Body of pancreas (tissue), 4 donors: ENCODE data around the gene DDX19B. TPM values are rescaled to one million over a fixed set of nuclear protein-coding genes. Genes with fewer than 3 reads are reported as not detected.
"Not testable (repeated sequence)": the region's sequence is repeated elsewhere in the genome, so short reads cannot be mapped to it uniquely, and the experiment has no call there.

Experiments
- ATAC-seq: fragments of 150-250 bp; one replicate; pipeline ENCODE4 v1.9.1; 2016
- DNase-seq, 4 donors: peaks; one replicate each; pipeline ENCODE4 v3.0.0-alpha.2; 2019
- H3K27ac ChIP-seq, 4 donors: fragments of 200-600 bp; sonication (generic); 1 replicate in 3 of 4; 2 replicates in 1 of 4; pipeline versions ENCODE4 v1.5.1 to v1.6.1; 2016 to 2019; ENCODE audit warnings: mild to moderate bottlenecking in 1 of 4, mixed read lengths in 1 of 4, moderate library complexity in 1 of 4
- H3K27me3 ChIP-seq, 2 donors: fragments of 200-600 bp; sonication (generic); one replicate each; pipeline ENCODE4 v1.6.0; 2016; ENCODE audit warnings: mild to moderate bottlenecking in 1 of 2
- H3K36me3 ChIP-seq, 2 donors: fragments of 200-600 bp; sonication (generic); replicated peaks in 1 of 2; 2 replicates each; pipeline ENCODE4 v1.5.1; 2016; ENCODE audit warnings: low read depth in 2 of 2; ENCODE audit not compliant: insufficient read depth in 1 of 2
- H3K4me1 ChIP-seq: fragments of 200-600 bp; sonication (generic); one replicate; pipeline ENCODE4 v1.6.0; 2016
- H3K4me3 ChIP-seq, 2 donors: fragments of 200-600 bp; sonication (generic); 1 replicate in 1 of 2; 2 replicates in 1 of 2; pipeline ENCODE4 v1.5.1; 2016 to 2019
- H3K9me3 ChIP-seq, 3 donors: fragments of 200-600 bp; sonication (generic); 1 replicate in 2 of 3; 2 replicates in 1 of 3; pipeline ENCODE4 v1.5.1; 2016
- POLR2A ChIP-seq, 3 donors: fragments of 450-650 bp; IDR thresholded peaks; one replicate each; pipeline ENCODE4 v1.6.1; 2016; ENCODE audit warnings: antibody characterized with exemption in 3 of 3, mild to moderate bottlenecking in 2 of 3
- WGBS, 2 donors: methylation state at CpG; one replicate each; pipeline ENCODE4 v1.1.5; 2017; 5-methylcytosine and 5-hydroxymethylcytosine counted together
- intact Hi-C: fragments of 100-400 bp; cut with DNase I; formaldehyde crosslinking; loops from one replicate; pipeline ENCODE4 v1.15.1; 2023
- total RNA-seq, 2 donors: library from RNA; depleted of rRNA; stranded (reverse); fragments of >200 nt; gene quantifications; one replicate each; pipeline ENCODE4 v1.1.0, GENCODE V29; 2016
- TF ChIP-seq, protein P1 (sequence below), 7 experiments: fragments of 450-650 bp in 4 of 7; fragments of 200-600 bp in 3 of 7; sonication (generic) in 3 of 7; IDR thresholded peaks; one replicate each; pipeline ENCODE4 v1.5.1; 2016 to 2019; ENCODE audit warnings: antibody characterized with exemption in 7 of 7

The DDX19B gene
- total RNA-seq, 2 donors from 2014 or later: 31.4 to 37.9 TPM

DNA sequence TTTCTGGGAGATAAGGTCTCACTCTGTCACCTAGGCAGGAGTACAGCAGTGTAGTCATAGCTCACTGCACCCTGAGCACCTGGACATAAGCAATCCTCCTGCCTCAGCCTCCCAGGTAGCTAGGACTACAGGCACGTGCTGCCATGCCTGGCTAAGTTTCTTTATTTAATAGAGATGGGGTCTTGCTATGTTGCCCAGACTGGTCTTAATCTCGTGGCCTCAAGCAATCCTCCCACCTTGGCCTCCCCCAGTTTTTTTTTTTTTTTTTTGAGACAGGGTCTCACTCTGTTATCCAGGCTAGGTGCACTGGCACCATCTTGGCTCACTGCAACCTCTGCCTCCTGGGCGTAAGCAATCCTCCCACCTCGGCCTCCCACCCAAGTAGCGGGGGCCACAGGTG is 21.1 kb downstream of the DDX19B start:
- no peak for TF ChIP-seq POLR2A (IDR thresholded peaks at IDR 0.05)
- TF ChIP-seq, protein P1, sequence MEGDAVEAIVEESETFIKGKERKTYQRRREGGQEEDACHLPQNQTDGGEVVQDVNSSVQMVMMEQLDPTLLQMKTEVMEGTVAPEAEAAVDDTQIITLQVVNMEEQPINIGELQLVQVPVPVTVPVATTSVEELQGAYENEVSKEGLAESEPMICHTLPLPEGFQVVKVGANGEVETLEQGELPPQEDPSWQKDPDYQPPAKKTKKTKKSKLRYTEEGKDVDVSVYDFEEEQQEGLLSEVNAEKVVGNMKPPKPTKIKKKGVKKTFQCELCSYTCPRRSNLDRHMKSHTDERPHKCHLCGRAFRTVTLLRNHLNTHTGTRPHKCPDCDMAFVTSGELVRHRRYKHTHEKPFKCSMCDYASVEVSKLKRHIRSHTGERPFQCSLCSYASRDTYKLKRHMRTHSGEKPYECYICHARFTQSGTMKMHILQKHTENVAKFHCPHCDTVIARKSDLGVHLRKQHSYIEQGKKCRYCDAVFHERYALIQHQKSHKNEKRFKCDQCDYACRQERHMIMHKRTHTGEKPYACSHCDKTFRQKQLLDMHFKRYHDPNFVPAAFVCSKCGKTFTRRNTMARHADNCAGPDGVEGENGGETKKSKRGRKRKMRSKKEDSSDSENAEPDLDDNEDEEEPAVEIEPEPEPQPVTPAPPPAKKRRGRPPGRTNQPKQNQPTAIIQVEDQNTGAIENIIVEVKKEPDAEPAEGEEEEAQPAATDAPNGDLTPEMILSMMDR (IDR thresholded peaks at IDR 0.05): no peak
- H3K36me3 ChIP-seq: peaks cover 8 to 26% of the 10 kb centered on the region in 2 donors

DNA sequence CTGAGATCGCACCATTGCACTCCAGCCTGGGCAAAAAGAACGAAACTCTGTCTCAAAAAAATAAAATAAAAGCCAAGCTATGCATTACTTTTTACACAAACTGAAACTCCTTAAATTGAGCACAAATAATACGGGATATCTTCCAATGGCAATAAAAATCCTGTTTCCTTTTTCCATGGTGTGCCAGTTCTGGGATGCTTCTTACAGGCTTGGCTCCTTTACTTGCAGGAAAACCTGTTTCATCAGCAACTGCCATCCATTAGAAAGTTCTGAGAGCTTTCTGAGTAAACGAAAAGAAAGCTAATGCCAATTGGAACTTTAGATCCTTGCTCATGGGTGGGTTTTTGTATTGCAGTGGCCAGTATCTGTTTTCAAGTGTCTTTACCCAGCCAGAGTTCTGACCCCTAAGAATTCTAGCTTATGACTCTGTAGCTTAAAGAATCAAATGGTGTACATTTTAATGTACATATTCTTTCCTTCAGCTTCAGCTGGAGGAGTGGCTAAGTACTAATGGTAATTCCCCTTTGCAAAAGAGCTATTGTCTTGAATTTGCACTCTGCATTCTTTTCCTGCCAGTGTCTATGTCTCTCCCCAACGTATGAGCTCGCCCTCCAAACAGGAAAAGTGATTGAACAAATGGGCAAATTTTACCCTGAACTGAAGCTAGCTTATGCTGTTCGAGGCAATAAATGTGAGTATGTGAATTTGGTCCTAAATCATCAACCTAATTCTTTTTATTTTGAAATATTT is 26.2 kb downstream of the DDX19B start:
- no peak for ATAC-seq
- intact Hi-C loops: no loop called here
- Histone ChIP-seq H3K36me3 (peaks cover 4 to 17% of the 10 kb centered on the region in 2 donors), H3K27ac (no peak overlapping the region), H3K4me3 (no peak overlapping the region), H3K4me1 (no peaks in the 10 kb centered on the region), H3K27me3 (no peaks in the 10 kb centered on the region), H3K9me3 (no peaks in the 10 kb centered on the region)
- DNase-seq: no peak
- 89 to 90% methylated on average over 7 of the region's 7 CpGs for WGBS, 2 donors
- TF ChIP-seq, protein P1 (IDR thresholded peaks at IDR 0.05): no peak
- TF ChIP-seq POLR2A (IDR thresholded peaks at IDR 0.05): no peak

More for the DNA sequence above, 21.1 kb downstream of the DDX19B start:
- DNase-seq (no peak), ATAC-seq (no peak)
- no peaks in the 10 kb centered on the region for H3K4me1 ChIP-seq
- 96 to 98% methylated on average over 5 of the region's 5 CpGs for WGBS, 2 donors
- intact Hi-C loops: no loop called here
- no peaks in the 10 kb centered on the region for H3K27me3 ChIP-seq
- no peak overlapping the region for H3K4me3 ChIP-seq
- H3K27ac ChIP-seq: no peak overlapping the region
- H3K9me3 ChIP-seq: no peaks in the 10 kb centered on the region

DNA sequence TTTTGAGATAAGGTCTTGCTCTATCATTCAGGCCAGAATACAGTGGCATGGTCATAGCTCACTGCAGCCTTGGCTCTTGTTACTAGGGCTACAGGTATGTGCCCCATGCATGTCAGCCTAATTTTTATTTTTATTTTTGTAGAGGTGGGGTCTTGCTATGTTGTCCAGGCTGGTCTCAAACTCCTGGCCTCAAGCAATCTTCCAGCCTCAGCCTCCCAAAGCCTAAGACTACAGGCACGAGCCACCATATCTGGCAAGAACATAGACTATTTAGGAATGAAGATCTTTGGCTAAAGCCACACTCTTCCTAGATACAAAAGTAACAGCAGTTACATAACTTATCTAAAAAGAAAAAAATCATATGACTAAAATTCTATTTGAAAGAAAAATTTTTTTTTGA is 32.1 kb downstream of the DDX19B start:
- intact Hi-C loops: no loop called here
- 91 to 93% methylated on average over 1 of the region's 1 CpG for WGBS, 2 donors
- Histone ChIP-seq H3K27me3 (no peaks in the 10 kb centered on the region), H3K9me3 (no peaks in the 10 kb centered on the region), H3K4me1 (no peaks in the 10 kb centered on the region), H3K4me3 (no peak overlapping the region), H3K36me3 (peaks cover 4 to 32% of the 10 kb centered on the region in 2 donors), H3K27ac (no peak overlapping the region)
- ATAC-seq: no peak
- TF ChIP-seq POLR2A (IDR thresholded peaks at IDR 0.05): no peak
- TF ChIP-seq, protein P1 (IDR thresholded peaks at IDR 0.05): no peak
- no peak for DNase-seq

DNA sequence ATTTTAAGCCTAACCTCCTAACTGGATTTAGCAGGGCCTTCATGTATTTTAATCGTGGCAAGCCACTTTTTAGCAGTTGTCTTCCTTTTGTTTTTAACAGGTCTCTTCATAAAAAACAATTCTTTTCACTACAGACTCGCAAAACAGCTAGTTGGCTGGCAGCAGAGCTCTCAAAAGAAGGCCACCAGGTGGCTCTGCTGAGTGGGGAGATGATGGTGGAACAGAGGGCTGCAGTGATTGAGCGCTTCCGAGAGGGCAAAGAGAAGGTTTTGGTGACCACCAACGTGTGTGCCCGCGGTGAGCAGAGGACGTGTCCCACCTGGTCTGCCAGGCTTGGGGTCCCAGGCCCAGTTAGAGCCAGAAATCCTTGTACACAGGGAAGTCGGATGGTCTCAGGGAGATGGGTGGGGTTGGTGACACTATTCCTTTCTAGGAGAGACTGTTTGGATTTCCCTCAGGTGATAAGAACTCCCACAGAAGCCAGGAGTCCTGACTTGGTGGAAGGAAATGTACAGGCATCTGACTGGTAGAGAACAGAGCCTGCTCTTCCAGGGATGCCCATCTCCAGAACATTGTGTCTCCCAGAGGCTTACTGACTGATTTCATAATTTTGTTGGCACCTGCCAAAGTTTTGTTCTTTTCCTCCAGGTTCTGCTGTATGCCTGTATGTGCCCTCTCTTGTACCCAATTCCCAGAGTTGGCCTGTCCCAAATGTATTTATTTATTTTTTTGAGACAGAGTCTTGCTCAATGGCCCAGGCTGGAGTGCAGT is 32.8 kb downstream of the DDX19B start:
- Histone ChIP-seq H3K27me3 (no peaks in the 10 kb centered on the region), H3K4me1 (no peaks in the 10 kb centered on the region), H3K27ac (no peak overlapping the region), H3K9me3 (no peaks in the 10 kb centered on the region), H3K36me3 (peaks cover 2 to 30% of the 10 kb centered on the region in 2 donors), H3K4me3 (no peak overlapping the region)
- DNase-seq (no peak), ATAC-seq (no peak)
- TF ChIP-seq, protein P1 (IDR thresholded peaks at IDR 0.05): peak in 5 of 7 experiments; percentile 22 to 43 (median 35)
- TF ChIP-seq POLR2A (IDR thresholded peaks at IDR 0.05): no peak
- intact Hi-C loops: no loop called here
- 61 to 69% methylated on average over 9 of the region's 9 CpGs for WGBS, 2 donors

DNA sequence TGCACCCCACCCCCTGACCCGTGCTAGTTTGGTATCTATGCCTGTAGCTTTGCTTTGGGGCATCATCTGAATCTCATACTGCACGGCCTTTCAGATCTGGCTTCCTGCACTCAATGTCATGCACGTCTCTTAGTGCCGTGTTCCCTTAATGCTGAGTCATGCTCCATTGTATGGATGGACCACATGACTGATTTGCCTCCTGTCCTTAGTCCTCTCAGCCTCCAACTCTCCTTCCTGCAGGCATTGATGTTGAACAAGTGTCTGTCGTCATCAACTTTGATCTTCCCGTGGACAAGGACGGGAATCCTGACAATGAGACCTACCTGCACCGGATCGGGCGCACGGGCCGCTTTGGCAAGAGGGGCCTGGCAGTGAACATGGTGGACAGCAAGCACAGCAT is 33.7 kb downstream of the DDX19B start:
- H3K27ac ChIP-seq, H3K9me3 ChIP-seq, H3K4me3 ChIP-seq, ATAC-seq, H3K4me1 ChIP-seq, H3K27me3 ChIP-seq, DNase-seq, intact Hi-C loops: not testable (repeated sequence)
- peaks cover 0 to 27% of the 10 kb centered on the region in 2 donors for H3K36me3 ChIP-seq
- WGBS, 2 donors: 72 to 84% methylated on average over 4 to 7 of the region's 12 CpGs
